ENCODE data around the gene ANKRD63.

Gene ANKRD63

GRCh38 chr15:40275954-40276353 lies 6.9 kb downstream of the ANKRD63 start:
- no peak overlapping the region for H3K4me3 ChIP-seq (ENCODE audit: low read depth, low read length)
- no peak for TF ChIP-seq CTCF (IDR thresholded peaks at IDR 0.05; ENCODE audit: control insufficient read depth, extremely low read depth, insufficient read depth)
- DNase-seq (ENCODE audit: low read depth), result no peak

GRCh38 chr15:40275523-40275922 lies 7.3 kb downstream of the ANKRD63 start:
- no peak overlapping the region for H3K4me3 ChIP-seq (ENCODE audit: low read depth, low read length)
- DNase-seq (ENCODE audit: low read depth), result no peak
- no peak for TF ChIP-seq CTCF (IDR thresholded peaks at IDR 0.05; ENCODE audit: control insufficient read depth, extremely low read depth, insufficient read depth)

- DNase-seq (ENCODE audit: low read depth), result peak; percentile 43
- peak; percentile 100 for TF ChIP-seq CTCF (IDR thresholded peaks at IDR 0.05; ENCODE audit: control insufficient read depth, extremely low read depth, insufficient read depth)
- H3K4me3 ChIP-seq (ENCODE audit: low read depth, low read length), result no peak overlapping the region
These were observed 8.3 kb downstream of the ANKRD63 start for GRCh38 chr15:40274350-40275274.

DNA sequence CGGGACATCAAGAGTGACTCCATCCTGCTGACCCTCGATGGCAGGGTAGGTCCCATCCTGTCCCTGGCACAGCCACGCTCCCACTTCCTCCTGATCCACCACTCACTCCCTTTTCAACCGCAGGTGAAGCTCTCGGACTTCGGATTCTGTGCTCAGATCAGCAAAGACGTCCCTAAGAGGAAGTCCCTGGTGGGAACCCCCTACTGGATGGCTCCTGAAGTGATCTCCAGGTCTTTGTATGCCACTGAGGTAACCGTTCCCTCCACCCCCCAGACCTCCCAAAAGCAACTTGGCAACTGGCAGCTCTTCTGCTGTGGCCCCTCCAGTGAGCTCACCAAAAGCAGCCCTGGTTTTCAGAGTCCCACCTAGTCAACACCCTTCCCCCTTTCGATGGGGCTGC lies 9.4 kb downstream of the ANKRD63 start:
- no peak for TF ChIP-seq CTCF (IDR thresholded peaks at IDR 0.05; ENCODE audit: control insufficient read depth, extremely low read depth, insufficient read depth)
- DNase-seq (ENCODE audit: low read depth), result no peak
- H3K4me3 ChIP-seq (ENCODE audit: low read depth, low read length), result no peak overlapping the region

DNA sequence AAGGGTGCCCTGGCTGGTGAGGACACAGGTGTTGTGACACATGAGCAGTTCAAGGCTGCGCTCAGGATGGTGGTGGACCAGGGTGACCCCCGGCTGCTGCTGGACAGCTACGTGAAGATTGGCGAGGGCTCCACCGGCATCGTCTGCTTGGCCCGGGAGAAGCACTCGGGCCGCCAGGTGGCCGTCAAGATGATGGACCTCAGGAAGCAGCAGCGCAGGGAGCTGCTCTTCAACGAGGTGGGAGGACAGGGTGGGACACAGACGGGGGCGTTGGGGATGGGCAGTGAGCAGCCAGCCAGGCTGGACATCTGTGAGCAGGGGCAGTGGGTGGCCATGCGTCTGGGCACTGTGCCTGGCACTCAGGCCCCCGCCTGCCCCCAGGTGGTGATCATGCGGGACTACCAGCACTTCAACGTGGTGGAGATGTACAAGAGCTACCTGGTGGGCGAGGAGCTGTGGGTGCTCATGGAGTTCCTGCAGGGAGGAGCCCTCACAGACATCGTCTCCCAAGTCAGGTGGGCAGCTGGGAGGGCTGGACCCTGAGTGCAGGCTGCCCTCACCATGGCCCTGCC lies 10.3 kb downstream of the ANKRD63 start:
- TF ChIP-seq CTCF (IDR thresholded peaks at IDR 0.05; ENCODE audit: control insufficient read depth, extremely low read depth, insufficient read depth), result peak; percentile 35
- no peak overlapping the region for H3K4me3 ChIP-seq (ENCODE audit: low read depth, low read length)
- DNase-seq (ENCODE audit: low read depth), result no peak

- no peak for DNase-seq (ENCODE audit: low read depth)
- no peak for TF ChIP-seq CTCF (IDR thresholded peaks at IDR 0.05; ENCODE audit: control insufficient read depth, extremely low read depth, insufficient read depth)
- H3K4me3 ChIP-seq (ENCODE audit: low read depth, low read length), result no peak overlapping the region
These were observed 11.0 kb downstream of the ANKRD63 start for GRCh38 chr15:40271685-40272484.
